Caco-2 (cell line): ENCODE results near the gene GAB2. TPM values are rescaled to one million over a fixed set of nuclear protein-coding genes. Genes with fewer than 3 reads are reported as not detected.

Source experiments
- BruUV-seq: library from RNA; stranded (reverse); fragments of 400-500 nt; replicated peaks from 2 replicates; lab custom pipeline; 2021; lab: Mats Ljungman, UMichigan
- CTCF ChIA-PET: fragments of 300-600 bp; sonication (Branson Sonifier 250); formaldehyde crosslinking; loops from one replicate; lab custom pipeline; 2022; ENCODE audit warnings: antibody characterized with exemption; lab: Charles Lee
- POLR2A ChIA-PET: fragments of 300-600 bp; sonication (Branson Sonifier 250); formaldehyde crosslinking; loops from one replicate; lab custom pipeline; 2022; ENCODE audit warnings: antibody characterized with exemption; lab: Charles Lee
- DNase-seq, 2 experiments: peaks; one replicate each; pipeline versions ENCODE4 v3.0.0 to v3.0.0-alpha.2; 2020 to 2022
- H3K27me3 ChIP-seq: replicated peaks from 2 replicates; pipeline ENCODE4 v1.6.0; 2011; ENCODE audit warnings: low read length; ENCODE audit not compliant: control insufficient read depth, insufficient read depth
- H3K36me3 ChIP-seq: 2 replicates; pipeline ENCODE4 v1.5.1; 2011; ENCODE audit warnings: low read length; ENCODE audit not compliant: control insufficient read depth, insufficient read depth
- H3K4me1 ChIP-seq: fragments of 250-450 bp; sonication (Bioruptor Pico); 2 replicates; pipeline ENCODE4 v1.5.1; 2020; ENCODE audit warnings: mild to moderate bottlenecking
- H3K4me3 ChIP-seq: 2 replicates; pipeline ENCODE4 v1.5.1; 2011; ENCODE audit warnings: low read depth, mild to moderate bottlenecking, control low read depth, low read length
- H3K9me3 ChIP-seq: fragments of 250-450 bp; sonication (Bioruptor Pico); 2 replicates; pipeline ENCODE4 v1.5.1; 2020; ENCODE audit warnings: mild to moderate bottlenecking, moderate library complexity
- H3K27ac Mint-ChIP-seq: one replicate; pipeline ENCODE4 v1.8.0; 2022; ENCODE audit warnings: mixed read lengths; ENCODE audit not compliant: unreplicated experiment
- H3K27me3 Mint-ChIP-seq: one replicate; pipeline ENCODE4 v1.8.0; 2022; ENCODE audit warnings: mixed read lengths; ENCODE audit not compliant: insufficient read depth, unreplicated experiment
- H3K36me3 Mint-ChIP-seq: one replicate; pipeline ENCODE4 v1.8.0; 2022; ENCODE audit warnings: mild to moderate bottlenecking, mixed read lengths; ENCODE audit not compliant: insufficient read depth, unreplicated experiment
- H3K4me1 Mint-ChIP-seq: one replicate; pipeline ENCODE4 v1.8.0; 2022; ENCODE audit warnings: low read depth, mixed read lengths; ENCODE audit not compliant: unreplicated experiment
- H3K4me3 Mint-ChIP-seq: one replicate; pipeline ENCODE4 v1.8.0; 2022; ENCODE audit warnings: mild to moderate bottlenecking, moderate library complexity, mixed read lengths; ENCODE audit not compliant: unreplicated experiment
- H3K9me3 Mint-ChIP-seq: one replicate; pipeline ENCODE4 v1.8.0; 2022; ENCODE audit warnings: mixed read lengths; ENCODE audit not compliant: unreplicated experiment
- intact Hi-C: fragments of 100-400 bp; cut with micrococcal nuclease; formaldehyde crosslinking; loops from one replicate; pipeline ENCODE4 v1.10.0; 2022; ENCODE audit not compliant: unreplicated experiment
- total RNA-seq: library from RNA; stranded (reverse); gene quantifications from 2 replicates; pipeline ENCODE4 v1.2.3, GENCODE V29; 2022
- TF ChIP-seq, protein P1 (sequence below), 2 experiments: fragments of 200-600 bp in 1 of 2; IDR thresholded peaks; 1 replicate in 1 of 2; 2 replicates in 1 of 2; pipeline versions ENCODE4 v1.5.1 to v1.8.0; 2011 to 2022; ENCODE audit warnings: antibody characterized with exemption in 1 of 2, control low read depth in 1 of 2, inconsistent platforms in 1 of 2, low read depth in 1 of 2, low read length in 1 of 2, mild to moderate bottlenecking in 1 of 2, moderate library complexity in 1 of 2; ENCODE audit not compliant: insufficient read depth in 1 of 2, severe bottlenecking in 1 of 2, unreplicated experiment in 1 of 2

Gene GAB2
- total RNA-seq, 1 experiment from 2014 or later: 67.3 TPM

DNA sequence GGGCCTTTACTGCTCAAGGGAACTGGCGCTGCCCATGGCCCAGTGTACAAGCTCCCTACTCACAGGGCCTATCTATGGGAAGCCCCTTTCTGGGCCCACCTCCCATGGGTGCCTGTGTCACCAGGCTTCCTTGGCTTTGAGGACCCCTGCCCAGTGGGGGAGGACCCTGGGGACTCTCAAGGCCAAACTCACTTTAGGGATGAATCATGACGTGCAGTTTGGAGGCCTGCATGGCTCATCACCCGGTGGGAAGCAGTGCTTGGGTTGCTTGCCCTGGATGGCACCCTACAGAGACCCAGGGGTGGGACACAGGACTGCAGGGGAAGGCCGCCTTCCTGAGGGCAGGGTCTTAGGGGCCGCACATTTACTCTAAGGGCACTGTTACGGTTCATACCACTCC, 245.7 kb downstream of the GAB2 start:
- Histone ChIP-seq H3K4me1 (no peaks in the 10 kb centered on the region), H3K36me3 (no peaks in the 10 kb centered on the region), H3K4me3 (no peak overlapping the region), H3K27me3 (no peaks in the 10 kb centered on the region), H3K9me3 (no peaks in the 10 kb centered on the region)
- Mint-ChIP-seq H3K27ac (no peak overlapping the region), H3K9me3 (no peaks in the 10 kb centered on the region), H3K27me3 (no peaks in the 10 kb centered on the region), H3K36me3 (no peaks in the 10 kb centered on the region), H3K4me3 (no peak overlapping the region), H3K4me1 (peaks cover 8% of the 10 kb centered on the region)
- ChIA-PET POLR2A (no interaction called here), CTCF (no interaction called here)
- intact Hi-C loops: no loop called here
- BruUV-seq: no TSS peak
- no peak for DNase-seq
- TF ChIP-seq, protein P1, sequence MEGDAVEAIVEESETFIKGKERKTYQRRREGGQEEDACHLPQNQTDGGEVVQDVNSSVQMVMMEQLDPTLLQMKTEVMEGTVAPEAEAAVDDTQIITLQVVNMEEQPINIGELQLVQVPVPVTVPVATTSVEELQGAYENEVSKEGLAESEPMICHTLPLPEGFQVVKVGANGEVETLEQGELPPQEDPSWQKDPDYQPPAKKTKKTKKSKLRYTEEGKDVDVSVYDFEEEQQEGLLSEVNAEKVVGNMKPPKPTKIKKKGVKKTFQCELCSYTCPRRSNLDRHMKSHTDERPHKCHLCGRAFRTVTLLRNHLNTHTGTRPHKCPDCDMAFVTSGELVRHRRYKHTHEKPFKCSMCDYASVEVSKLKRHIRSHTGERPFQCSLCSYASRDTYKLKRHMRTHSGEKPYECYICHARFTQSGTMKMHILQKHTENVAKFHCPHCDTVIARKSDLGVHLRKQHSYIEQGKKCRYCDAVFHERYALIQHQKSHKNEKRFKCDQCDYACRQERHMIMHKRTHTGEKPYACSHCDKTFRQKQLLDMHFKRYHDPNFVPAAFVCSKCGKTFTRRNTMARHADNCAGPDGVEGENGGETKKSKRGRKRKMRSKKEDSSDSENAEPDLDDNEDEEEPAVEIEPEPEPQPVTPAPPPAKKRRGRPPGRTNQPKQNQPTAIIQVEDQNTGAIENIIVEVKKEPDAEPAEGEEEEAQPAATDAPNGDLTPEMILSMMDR (IDR thresholded peaks at IDR 0.05; ENCODE audit: insufficient read depth in 1 of 2, low read depth in 1 of 2, low read length in 1 of 2, severe bottlenecking in 1 of 2, unreplicated experiment in 1 of 2): no peak

DNA sequence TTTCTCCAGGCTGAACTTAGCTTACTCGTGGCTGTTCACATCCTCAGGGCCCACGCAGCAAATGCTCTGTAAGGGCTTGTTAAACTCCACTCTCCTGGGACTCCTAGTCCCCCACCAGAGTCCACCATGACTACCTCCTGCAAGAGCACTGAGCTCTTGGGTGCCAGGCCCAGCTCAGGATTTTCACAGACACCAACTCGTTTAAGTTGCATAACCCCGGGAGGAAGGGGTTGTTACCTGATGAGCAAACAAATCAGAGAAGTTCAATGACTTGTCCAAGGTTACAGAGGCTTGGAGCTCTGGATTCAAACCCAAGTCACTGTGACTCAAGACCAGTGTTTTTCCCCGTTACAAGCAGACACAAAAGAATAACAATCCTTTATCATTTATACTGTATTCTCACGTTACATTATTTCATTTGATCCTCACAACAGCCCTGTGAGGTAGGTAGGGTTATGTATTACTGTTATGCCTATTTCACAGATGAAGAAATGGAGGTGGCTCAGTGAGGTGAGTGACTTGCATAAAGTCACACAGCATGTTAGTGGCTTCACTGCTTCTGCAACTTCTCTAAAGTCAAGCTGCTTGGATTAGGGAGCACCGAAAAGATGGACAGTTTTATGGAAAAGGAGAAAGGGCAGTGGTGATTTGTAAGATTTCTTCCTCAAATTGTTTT, 246.6 kb downstream of the GAB2 start:
- H3K36me3 Mint-ChIP-seq: no peaks in the 10 kb centered on the region
- POLR2A ChIA-PET: no interaction called here
- peaks cover 8% of the 10 kb centered on the region for H3K4me1 Mint-ChIP-seq
- no peaks in the 10 kb centered on the region for H3K4me1 ChIP-seq
- TF ChIP-seq, protein P1 (IDR thresholded peaks at IDR 0.05; ENCODE audit: insufficient read depth in 1 of 2, low read depth in 1 of 2, low read length in 1 of 2, severe bottlenecking in 1 of 2, unreplicated experiment in 1 of 2): no peak
- no peak overlapping the region for H3K4me3 Mint-ChIP-seq
- H3K9me3 Mint-ChIP-seq: no peaks in the 10 kb centered on the region
- intact Hi-C loops: no loop called here
- no TSS peak for BruUV-seq
- H3K4me3 ChIP-seq: no peak overlapping the region
- CTCF ChIA-PET: interaction anchor here (0.6 kb wide), 1 partner anchor 14 kb away, joined by 3 read pairs; no protein-coding TSS in a partner anchor
- H3K36me3 ChIP-seq: no peaks in the 10 kb centered on the region
- H3K27ac Mint-ChIP-seq: no peak overlapping the region
- H3K27me3 Mint-ChIP-seq: no peaks in the 10 kb centered on the region
- H3K27me3 ChIP-seq: no peaks in the 10 kb centered on the region
- H3K9me3 ChIP-seq: no peaks in the 10 kb centered on the region
- no peak for DNase-seq

DNA sequence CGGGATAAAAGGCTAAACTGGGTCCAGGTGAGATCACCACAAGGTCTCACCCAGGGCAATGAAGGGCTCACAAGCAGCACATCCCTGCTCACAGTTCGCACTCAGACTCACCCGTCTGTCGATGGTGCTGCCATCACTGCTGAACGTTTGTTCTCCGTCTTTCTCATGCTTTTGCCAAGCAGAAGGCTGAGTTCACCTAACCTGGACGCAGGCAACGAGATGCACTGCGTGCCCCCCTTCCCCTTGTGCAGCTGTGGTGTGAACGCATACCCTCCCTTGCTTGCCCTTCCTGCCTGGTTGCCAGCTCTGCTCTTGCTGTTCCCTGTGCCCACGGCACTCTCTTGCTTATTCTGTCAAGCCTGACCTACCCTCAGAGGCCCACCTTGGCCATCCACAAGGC, 247.2 kb downstream of the GAB2 start:
- intact Hi-C loops: no loop called here
- Histone ChIP-seq H3K4me3 (no peak overlapping the region), H3K9me3 (no peaks in the 10 kb centered on the region), H3K36me3 (no peaks in the 10 kb centered on the region), H3K27me3 (no peaks in the 10 kb centered on the region), H3K4me1 (no peaks in the 10 kb centered on the region)
- Mint-ChIP-seq H3K36me3 (no peaks in the 10 kb centered on the region), H3K4me1 (peaks cover 8% of the 10 kb centered on the region), H3K4me3 (no peak overlapping the region), H3K27ac (no peak overlapping the region), H3K9me3 (no peaks in the 10 kb centered on the region), H3K27me3 (no peaks in the 10 kb centered on the region)
- CTCF ChIA-PET: no interaction called here
- POLR2A ChIA-PET: no interaction called here
- no TSS peak for BruUV-seq
- TF ChIP-seq, protein P1 (IDR thresholded peaks at IDR 0.05; ENCODE audit: insufficient read depth in 1 of 2, low read depth in 1 of 2, low read length in 1 of 2, severe bottlenecking in 1 of 2, unreplicated experiment in 1 of 2): no peak
- DNase-seq: no peak
